ENCODE data around the gene SLC9B2.

SLC9B2 gene

DNA sequence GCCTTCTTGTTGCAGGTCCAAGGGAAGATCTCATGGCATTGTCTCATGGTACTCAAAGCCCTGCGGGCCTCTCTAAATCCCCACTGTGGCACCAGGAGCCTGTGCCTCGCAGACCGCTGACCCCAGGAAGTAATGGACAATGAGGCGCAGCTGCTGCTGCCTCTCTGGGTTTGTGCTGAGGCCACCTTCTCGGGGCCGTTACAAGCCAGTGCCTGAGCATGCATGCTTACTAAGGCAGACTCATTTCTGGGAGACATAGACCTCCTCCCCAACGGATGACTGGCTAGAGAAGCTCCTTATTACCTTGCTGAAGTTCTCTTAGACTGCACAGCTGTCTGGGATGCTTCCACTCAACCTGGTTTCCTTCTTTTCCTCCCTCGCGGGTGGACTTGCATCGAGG lies 21.8 kb upstream of the SLC9B2 start:
- Histone ChIP-seq H3K36me3 (ENCODE audit: control insufficient read depth, insufficient read depth, low read length, severe bottlenecking) (no peaks in the 10 kb centered on the region), H3K9me3 (ENCODE audit: control insufficient read depth, low read length) (no peaks in the 10 kb centered on the region), H3K9ac (ENCODE audit: low read length) (peak overlapping the region; percentile 92), H3K4me1 (ENCODE audit: control insufficient read depth, insufficient read depth, low read length) (peaks cover 19% of the 10 kb centered on the region), H3K4me3 (ENCODE audit: low read length) (peak overlapping the region; percentile 91), H3K27me3 (replicated peaks; ENCODE audit: control insufficient read depth, insufficient read depth, low read length) (no peaks in the 10 kb centered on the region)
- DNase-seq (ENCODE audit: low read depth) = no peak

DNA sequence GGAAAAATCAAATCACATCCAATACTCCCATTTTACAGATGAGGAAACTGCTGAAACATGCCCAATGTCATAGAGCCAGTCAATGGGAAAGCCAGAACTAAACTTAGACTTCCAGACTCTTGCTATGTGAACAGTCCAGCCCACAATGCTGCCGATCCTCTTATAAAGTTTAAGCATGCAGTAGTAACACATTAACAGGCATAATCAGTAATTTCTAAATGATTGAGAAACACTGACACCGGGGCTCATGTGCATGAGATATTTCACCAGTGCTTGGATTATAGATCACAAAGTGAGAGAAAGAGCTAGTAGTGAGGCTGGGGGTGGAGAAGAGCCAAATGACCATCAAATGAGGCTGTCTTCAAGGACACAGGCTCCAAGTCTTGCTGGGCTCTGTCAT lies 20.6 kb upstream of the SLC9B2 start:
- DNase-seq (ENCODE audit: low read depth) = no peak
- Histone ChIP-seq H3K9ac (ENCODE audit: low read length) (no peak overlapping the region), H3K4me1 (ENCODE audit: control insufficient read depth, insufficient read depth, low read length) (peaks cover 26% of the 10 kb centered on the region), H3K36me3 (ENCODE audit: control insufficient read depth, insufficient read depth, low read length, severe bottlenecking) (no peaks in the 10 kb centered on the region), H3K9me3 (ENCODE audit: control insufficient read depth, low read length) (no peaks in the 10 kb centered on the region), H3K4me3 (ENCODE audit: low read length) (no peak overlapping the region), H3K27me3 (replicated peaks; ENCODE audit: control insufficient read depth, insufficient read depth, low read length) (no peaks in the 10 kb centered on the region)

DNA sequence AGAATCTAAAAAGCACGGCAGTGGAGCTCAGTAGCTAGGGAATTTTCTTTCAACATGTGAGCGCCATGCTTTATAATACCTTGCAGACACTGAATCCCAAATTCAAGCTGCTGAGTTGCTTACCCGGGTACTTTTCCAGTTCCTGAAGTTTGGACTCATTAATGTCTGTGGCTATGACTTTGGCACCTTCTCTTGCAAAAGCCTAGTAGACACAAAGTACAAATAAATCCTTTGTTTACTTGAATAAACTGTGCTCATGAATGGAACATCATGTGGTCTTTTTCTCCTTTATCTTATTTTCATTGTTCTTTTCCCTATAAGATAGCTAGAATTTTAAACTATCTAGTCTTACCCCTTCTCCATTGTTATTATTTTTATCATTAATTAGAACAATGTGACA lies 18.5 kb upstream of the SLC9B2 start:
- Histone ChIP-seq H3K4me3 (ENCODE audit: low read length) (no peak overlapping the region), H3K27me3 (replicated peaks; ENCODE audit: control insufficient read depth, insufficient read depth, low read length) (no peaks in the 10 kb centered on the region), H3K36me3 (ENCODE audit: control insufficient read depth, insufficient read depth, low read length, severe bottlenecking) (peaks cover 11% of the 10 kb centered on the region), H3K4me1 (ENCODE audit: control insufficient read depth, insufficient read depth, low read length) (peaks cover 30% of the 10 kb centered on the region), H3K9ac (ENCODE audit: low read length) (no peak overlapping the region), H3K9me3 (ENCODE audit: control insufficient read depth, low read length) (no peaks in the 10 kb centered on the region)
- DNase-seq (ENCODE audit: low read depth) = no peak

DNA sequence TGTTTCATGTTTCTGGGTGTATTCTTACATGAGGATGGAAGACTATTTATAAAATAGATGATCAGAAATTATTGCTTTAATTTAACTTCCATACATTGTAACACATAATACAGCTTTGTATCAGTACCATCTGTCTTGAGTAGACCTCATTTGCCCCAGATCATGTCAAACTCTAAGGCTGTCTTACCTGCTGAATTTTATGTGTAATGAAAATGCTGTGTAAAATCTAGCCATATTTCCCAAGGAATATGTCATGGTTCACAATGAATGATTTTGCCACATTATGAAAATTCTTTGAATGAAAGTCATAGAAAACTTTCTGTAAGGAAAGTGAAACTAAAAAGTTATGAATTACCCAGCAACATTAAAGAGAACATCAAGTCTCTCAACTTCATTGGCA lies 15.7 kb upstream of the SLC9B2 start:
- Histone ChIP-seq H3K9me3 (ENCODE audit: control insufficient read depth, low read length) (no peaks in the 10 kb centered on the region), H3K4me3 (ENCODE audit: low read length) (peak overlapping the region; percentile 45), H3K4me1 (ENCODE audit: control insufficient read depth, insufficient read depth, low read length) (peaks cover 15% of the 10 kb centered on the region), H3K9ac (ENCODE audit: low read length) (no peak overlapping the region), H3K27me3 (replicated peaks; ENCODE audit: control insufficient read depth, insufficient read depth, low read length) (no peaks in the 10 kb centered on the region), H3K36me3 (ENCODE audit: control insufficient read depth, insufficient read depth, low read length, severe bottlenecking) (peaks cover 39% of the 10 kb centered on the region)
- DNase-seq (ENCODE audit: low read depth) = peak; percentile 43

DNA sequence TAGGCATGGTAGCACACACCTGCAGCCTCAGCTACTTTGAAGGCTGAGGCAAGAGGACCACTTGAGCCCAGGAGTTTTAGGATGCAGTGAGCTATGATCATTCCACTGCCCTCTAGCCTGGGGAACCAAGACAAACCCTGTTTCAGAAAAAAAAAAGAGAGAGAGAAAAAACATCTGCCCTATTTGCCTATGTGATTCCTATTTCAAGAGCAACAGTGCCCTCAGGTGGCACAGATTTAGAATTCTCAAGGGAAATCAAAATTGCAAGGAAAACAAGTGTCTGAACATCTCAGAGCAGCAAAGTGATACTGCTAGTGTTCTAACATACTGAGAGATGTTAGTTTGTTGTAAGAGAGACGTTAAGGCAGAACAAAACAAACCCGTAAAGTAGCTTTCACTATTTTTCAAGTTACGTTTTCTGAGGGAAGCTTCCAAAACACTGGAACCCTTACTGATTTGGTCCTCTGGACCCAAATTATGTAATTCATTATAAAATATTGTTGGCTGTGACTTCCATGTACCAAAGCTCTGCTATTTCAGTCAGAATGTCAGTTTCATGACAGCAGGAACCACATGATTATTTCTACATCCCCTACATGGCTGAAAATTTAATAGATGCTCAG lies 15.2 kb upstream of the SLC9B2 start:
- peak; percentile 73 for DNase-seq (ENCODE audit: low read depth)
- H3K9ac ChIP-seq (ENCODE audit: low read length) = no peak overlapping the region
- H3K36me3 ChIP-seq (ENCODE audit: control insufficient read depth, insufficient read depth, low read length, severe bottlenecking) = peaks cover 44% of the 10 kb centered on the region

DNA sequence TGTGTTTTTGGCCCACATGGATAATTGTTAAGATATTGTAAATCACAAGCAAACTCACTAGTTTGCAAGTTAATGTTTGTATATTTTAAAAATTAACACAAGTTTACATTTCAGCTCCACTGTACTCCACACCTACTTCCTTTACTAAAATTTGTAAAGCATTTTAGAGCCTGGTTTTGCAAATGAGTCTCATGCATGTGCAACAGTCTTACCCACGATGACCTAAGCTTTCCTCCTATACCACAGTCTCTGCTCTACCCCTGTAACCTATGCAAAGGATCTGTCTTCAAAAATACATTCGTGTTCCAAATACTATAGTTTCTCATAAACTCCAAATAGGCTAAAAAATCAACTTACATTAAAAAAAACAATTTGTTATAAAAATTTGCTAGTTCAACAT lies 12.9 kb upstream of the SLC9B2 start:
- Histone ChIP-seq H3K9me3 (ENCODE audit: control insufficient read depth, low read length) (no peaks in the 10 kb centered on the region), H3K4me1 (ENCODE audit: control insufficient read depth, insufficient read depth, low read length) (peaks cover 11% of the 10 kb centered on the region), H3K36me3 (ENCODE audit: control insufficient read depth, insufficient read depth, low read length, severe bottlenecking) (peaks cover 65% of the 10 kb centered on the region), H3K27me3 (replicated peaks; ENCODE audit: control insufficient read depth, insufficient read depth, low read length) (no peaks in the 10 kb centered on the region), H3K9ac (ENCODE audit: low read length) (no peak overlapping the region), H3K4me3 (ENCODE audit: low read length) (no peak overlapping the region)
- no peak for DNase-seq (ENCODE audit: low read depth)

More for the DNA sequence above, 15.2 kb upstream of the SLC9B2 start:
- no peaks in the 10 kb centered on the region for H3K9me3 ChIP-seq (ENCODE audit: control insufficient read depth, low read length)
- peaks cover 15% of the 10 kb centered on the region for H3K4me1 ChIP-seq (ENCODE audit: control insufficient read depth, insufficient read depth, low read length)
- H3K27me3 ChIP-seq (replicated peaks; ENCODE audit: control insufficient read depth, insufficient read depth, low read length) = no peaks in the 10 kb centered on the region
- H3K4me3 ChIP-seq (ENCODE audit: low read length) = no peak overlapping the region

DNA sequence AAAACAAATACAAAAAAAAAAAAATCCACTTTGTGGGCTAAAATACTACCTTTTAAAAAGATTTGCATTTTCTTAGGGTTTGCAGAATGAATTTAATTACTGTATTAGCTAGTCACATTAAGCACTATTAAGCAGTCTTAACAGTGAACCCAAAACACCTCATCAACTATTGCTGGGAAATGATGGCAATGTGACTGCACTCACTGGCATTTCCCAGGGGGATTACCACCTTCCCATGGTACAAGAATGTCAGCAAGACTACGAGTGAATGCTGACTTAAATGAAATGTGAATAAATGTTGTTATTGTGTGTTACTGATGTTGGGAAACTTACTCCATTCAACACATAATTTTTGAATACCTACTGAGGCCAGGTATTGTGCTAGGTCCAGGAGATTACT lies 10.0 kb upstream of the SLC9B2 start:
- Histone ChIP-seq H3K9me3 (ENCODE audit: control insufficient read depth, low read length) (no peaks in the 10 kb centered on the region), H3K27me3 (replicated peaks; ENCODE audit: control insufficient read depth, insufficient read depth, low read length) (no peaks in the 10 kb centered on the region), H3K9ac (ENCODE audit: low read length) (no peak overlapping the region), H3K36me3 (ENCODE audit: control insufficient read depth, insufficient read depth, low read length, severe bottlenecking) (peaks cover 80% of the 10 kb centered on the region), H3K4me3 (ENCODE audit: low read length) (no peak overlapping the region), H3K4me1 (ENCODE audit: control insufficient read depth, insufficient read depth, low read length) (no peaks in the 10 kb centered on the region)
- DNase-seq (ENCODE audit: low read depth) = no peak

DNA sequence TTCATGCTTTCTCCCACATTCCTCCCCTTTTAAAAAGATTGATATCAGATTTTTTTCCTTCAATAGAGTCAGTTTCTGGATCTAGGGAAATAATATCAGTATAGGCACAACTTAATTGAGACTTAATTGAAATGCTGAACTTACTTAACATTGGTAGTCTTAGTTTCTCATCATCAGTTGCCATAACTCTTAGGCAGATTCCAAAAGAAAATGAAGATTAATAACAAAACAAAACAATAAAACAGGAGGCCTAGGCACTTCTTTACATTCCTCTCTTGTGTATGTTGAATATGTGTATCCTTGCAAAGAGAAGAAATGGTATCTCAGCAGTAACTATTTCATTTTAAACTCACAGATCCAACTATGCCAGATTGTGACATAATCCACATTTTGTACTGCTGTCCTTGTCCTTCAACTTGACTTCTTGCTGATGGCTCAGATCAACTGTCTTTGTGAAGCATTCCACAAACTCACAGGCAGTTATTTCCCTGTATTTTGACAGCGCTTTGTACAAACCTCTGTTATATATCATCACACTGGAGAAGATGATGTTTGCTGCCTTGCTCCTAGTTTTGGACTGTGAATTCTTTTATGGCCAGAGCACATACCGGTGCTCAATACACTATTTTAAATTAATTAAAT lies 9.1 kb upstream of the SLC9B2 start:
- H3K9me3 ChIP-seq (ENCODE audit: control insufficient read depth, low read length) = no peaks in the 10 kb centered on the region
- no peak overlapping the region for H3K4me3 ChIP-seq (ENCODE audit: low read length)

DNA sequence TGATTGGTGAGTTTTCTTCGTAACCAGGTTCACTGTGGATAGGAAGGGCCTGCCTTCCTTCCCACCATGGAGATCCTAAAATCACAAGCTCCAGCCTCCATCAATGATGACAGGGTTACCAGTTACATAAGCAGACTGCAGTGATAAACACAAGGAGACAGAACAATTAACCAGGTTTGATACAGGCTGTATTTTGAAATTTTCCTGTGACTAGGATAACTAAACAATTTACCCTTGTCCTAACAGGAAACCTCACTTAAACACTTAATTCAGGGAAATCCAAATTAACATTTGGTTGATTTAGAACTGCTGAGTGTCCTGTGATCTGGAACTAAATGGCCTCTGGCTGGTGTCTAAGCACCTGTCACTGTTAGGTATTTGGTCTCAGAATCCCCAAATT lies 3.1 kb upstream of the SLC9B2 start:
- no peak overlapping the region for H3K4me3 ChIP-seq (ENCODE audit: low read length)

More for the DNA sequence above, 9.1 kb upstream of the SLC9B2 start:
- Histone ChIP-seq H3K36me3 (ENCODE audit: control insufficient read depth, insufficient read depth, low read length, severe bottlenecking) (peaks cover 79% of the 10 kb centered on the region), H3K9ac (ENCODE audit: low read length) (no peak overlapping the region), H3K27me3 (replicated peaks; ENCODE audit: control insufficient read depth, insufficient read depth, low read length) (no peaks in the 10 kb centered on the region), H3K4me1 (ENCODE audit: control insufficient read depth, insufficient read depth, low read length) (no peaks in the 10 kb centered on the region)
- DNase-seq (ENCODE audit: low read depth) = no peak

DNA sequence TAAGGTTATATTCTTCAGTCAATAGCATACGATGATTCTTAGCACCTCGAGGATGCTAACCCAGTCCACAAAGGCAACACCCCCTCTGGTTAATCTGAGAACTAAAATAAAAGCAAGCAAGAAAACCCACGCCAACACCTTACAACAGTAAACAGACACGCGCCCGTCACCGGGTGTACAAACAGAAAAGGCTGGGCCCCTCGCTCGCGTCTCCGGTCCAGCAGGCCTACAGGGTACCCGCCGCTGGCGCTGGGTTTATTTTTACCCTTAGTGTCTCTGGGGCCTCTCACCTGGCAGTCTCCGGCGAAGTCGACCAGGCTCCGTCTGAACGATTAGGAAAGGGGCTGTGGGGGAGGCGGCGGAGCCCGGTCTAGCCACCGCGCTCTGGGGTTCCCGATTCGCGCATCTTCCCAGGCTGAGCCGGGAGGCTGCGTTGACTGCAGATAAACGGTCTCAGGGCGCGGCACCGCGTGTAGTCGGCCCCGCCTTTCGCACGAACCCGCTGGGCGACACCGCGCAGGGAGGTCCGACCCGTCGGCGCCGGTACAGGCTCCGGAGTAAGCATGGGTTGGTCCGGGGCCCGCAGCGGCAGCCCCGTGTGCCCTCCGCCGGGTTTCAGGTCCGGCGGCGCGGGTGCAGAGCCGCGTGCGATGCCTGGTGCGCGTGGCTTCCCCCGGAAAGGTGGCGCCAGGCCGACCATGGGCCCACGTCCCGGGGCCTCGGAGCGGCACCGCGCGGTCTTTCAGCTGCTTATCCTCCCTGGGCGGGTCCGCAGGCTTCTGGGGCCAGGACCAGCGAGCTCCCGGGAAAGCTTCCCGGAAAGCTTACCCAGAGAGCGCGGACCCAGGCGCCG lies 441 bp downstream of the SLC9B2 start:
- Histone ChIP-seq H3K4me3 (ENCODE audit: low read length) (peak overlapping the region; percentile 86), H3K27me3 (replicated peaks; ENCODE audit: control insufficient read depth, insufficient read depth, low read length) (no peaks in the 10 kb centered on the region), H3K4me1 (ENCODE audit: control insufficient read depth, insufficient read depth, low read length) (peaks cover 30% of the 10 kb centered on the region), H3K36me3 (ENCODE audit: control insufficient read depth, insufficient read depth, low read length, severe bottlenecking) (peaks cover 4% of the 10 kb centered on the region), H3K9ac (ENCODE audit: low read length) (peak overlapping the region; percentile 88), H3K9me3 (ENCODE audit: control insufficient read depth, low read length) (no peaks in the 10 kb centered on the region)
- DNase-seq (ENCODE audit: low read depth) = peak; percentile 86

More for the DNA sequence above, 3.1 kb upstream of the SLC9B2 start:
- DNase-seq (ENCODE audit: low read depth) = no peak
- Histone ChIP-seq H3K9ac (ENCODE audit: low read length) (no peak overlapping the region), H3K27me3 (replicated peaks; ENCODE audit: control insufficient read depth, insufficient read depth, low read length) (no peaks in the 10 kb centered on the region), H3K36me3 (ENCODE audit: control insufficient read depth, insufficient read depth, low read length, severe bottlenecking) (peaks cover 21% of the 10 kb centered on the region), H3K9me3 (ENCODE audit: control insufficient read depth, low read length) (no peaks in the 10 kb centered on the region), H3K4me1 (ENCODE audit: control insufficient read depth, insufficient read depth, low read length) (peaks cover 16% of the 10 kb centered on the region)

DNA sequence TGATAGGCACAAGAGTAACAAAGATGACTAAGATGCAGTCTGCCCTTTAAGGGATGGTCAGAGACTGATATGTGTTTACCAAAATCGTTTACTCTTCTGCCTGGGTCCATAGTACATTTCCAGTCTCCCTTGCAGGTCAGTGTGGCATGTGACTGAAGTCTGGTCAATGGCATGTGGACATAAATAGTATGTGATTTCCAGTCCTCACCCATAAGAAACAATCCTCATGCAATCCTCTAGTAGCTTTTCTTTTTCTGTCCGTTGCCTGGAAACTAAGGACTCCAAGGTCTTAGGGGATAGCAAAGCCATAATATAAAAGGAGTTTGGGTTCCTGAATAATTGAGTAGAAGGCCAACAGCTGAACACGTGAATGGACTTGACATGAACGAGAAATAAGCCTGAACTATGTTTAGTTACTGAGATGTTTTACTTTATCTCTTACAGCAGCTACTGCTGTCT lies 1.1 kb downstream of the SLC9B2 start:
- no peaks in the 10 kb centered on the region for H3K9me3 ChIP-seq (ENCODE audit: control insufficient read depth, low read length)
- peak overlapping the region; percentile 86 for H3K4me3 ChIP-seq (ENCODE audit: low read length)
- peak; percentile 51 for DNase-seq (ENCODE audit: low read depth)
- H3K36me3 ChIP-seq (ENCODE audit: control insufficient read depth, insufficient read depth, low read length, severe bottlenecking) = no peaks in the 10 kb centered on the region
- H3K4me1 ChIP-seq (ENCODE audit: control insufficient read depth, insufficient read depth, low read length) = peaks cover 30% of the 10 kb centered on the region
- no peaks in the 10 kb centered on the region for H3K27me3 ChIP-seq (replicated peaks; ENCODE audit: control insufficient read depth, insufficient read depth, low read length)
- H3K9ac ChIP-seq (ENCODE audit: low read length) = peak overlapping the region; percentile 88
